Activated CD4-positive, alpha-beta T cell treated with anti-CD3 and anti-CD28 coated beads for 24 hours (primary cell): ENCODE results near the gene TFF2.
A peak's percentile ranks its signal among the peaks of the same experiment; 100 is the strongest.

ENCODE experiments used
- DNase-seq, 2 donors: peaks; one replicate each; pipeline ENCODE4 v3.0.0-alpha.2; 2020; ENCODE audit warnings: low read depth in 2 of 2

TFF2 gene

GRCh38 chr21:42346866-42347600 is 3.8 kb downstream of the TFF2 start:
- no peak for DNase-seq

- no peak for DNase-seq
These were observed 4.4 kb downstream of the TFF2 start for GRCh38 chr21:42346441-42346840.

- DNase-seq, result no peak
These were observed 6.2 kb downstream of the TFF2 start for GRCh38 chr21:42344631-42345030.

GRCh38 chr21:42343963-42344510 is 6.8 kb downstream of the TFF2 start:
- no peak for DNase-seq

- no peak for DNase-seq
These were observed 7.2 kb downstream of the TFF2 start for GRCh38 chr21:42343556-42343955.

GRCh38 chr21:42343101-42343500 is 7.7 kb downstream of the TFF2 start:
- no peak for DNase-seq

GRCh38 chr21:42341776-42342542 is 8.8 kb downstream of the TFF2 start:
- no peak for DNase-seq

GRCh38 chr21:42340187-42341050 is 10.4 kb downstream of the TFF2 start:
- DNase-seq, result no peak

- DNase-seq, result no peak
These were observed 11.8 kb downstream of the TFF2 start for GRCh38 chr21:42338729-42339715.

- peak; percentile 73 to 82 for DNase-seq
These were observed 12.7 kb downstream of the TFF2 start for GRCh38 chr21:42337830-42338728.

- no peak for DNase-seq
These were observed 13.5 kb downstream of the TFF2 start for GRCh38 chr21:42337276-42337675.

- no peak for DNase-seq
These were observed 14.7 kb downstream of the TFF2 start for GRCh38 chr21:42336054-42336453.

GRCh38 chr21:42332557-42333317 is 18.1 kb downstream of the TFF2 start:
- DNase-seq, result no peak

GRCh38 chr21:42331660-42332059 is 19.1 kb downstream of the TFF2 start:
- DNase-seq, result no peak

GRCh38 chr21:42330380-42331371 is 20.1 kb downstream of the TFF2 start:
- no peak for DNase-seq

GRCh38 chr21:42324896-42325295 is 25.9 kb downstream of the TFF2 start:
- DNase-seq, result no peak

GRCh38 chr21:42321845-42322244 is 28.9 kb downstream of the TFF2 start:
- no peak for DNase-seq

GRCh38 chr21:42321231-42321630 is 29.6 kb downstream of the TFF2 start:
- DNase-seq, result no peak
